Right lobe of liver (tissue), 4 donors: ENCODE data around the gene RPS6KA2.

Source experiments
- CTCF ChIP-seq, 4 donors: fragments of 200-600 bp in 3 of 4; fragments of 450-650 bp in 1 of 4; IDR thresholded peaks; one replicate each; pipeline versions ENCODE4 v1.5.1 to v1.8.0; 2016 to 2022; ENCODE audit warnings: antibody characterized with exemption in 4 of 4, mild to moderate bottlenecking in 2 of 4
- POLR2A ChIP-seq: fragments of 450-650 bp; IDR thresholded peaks from one replicate; pipeline ENCODE4 v1.6.1; 2017; ENCODE audit warnings: antibody characterized with exemption, mild to moderate bottlenecking
- donor health status: DM: no; HTN: no; CAD: no.
- donor health status: DM: no; HTN: no; CAD: no.
- donor health status: DM: no; HTN: yes; CAD: no.

DNA sequence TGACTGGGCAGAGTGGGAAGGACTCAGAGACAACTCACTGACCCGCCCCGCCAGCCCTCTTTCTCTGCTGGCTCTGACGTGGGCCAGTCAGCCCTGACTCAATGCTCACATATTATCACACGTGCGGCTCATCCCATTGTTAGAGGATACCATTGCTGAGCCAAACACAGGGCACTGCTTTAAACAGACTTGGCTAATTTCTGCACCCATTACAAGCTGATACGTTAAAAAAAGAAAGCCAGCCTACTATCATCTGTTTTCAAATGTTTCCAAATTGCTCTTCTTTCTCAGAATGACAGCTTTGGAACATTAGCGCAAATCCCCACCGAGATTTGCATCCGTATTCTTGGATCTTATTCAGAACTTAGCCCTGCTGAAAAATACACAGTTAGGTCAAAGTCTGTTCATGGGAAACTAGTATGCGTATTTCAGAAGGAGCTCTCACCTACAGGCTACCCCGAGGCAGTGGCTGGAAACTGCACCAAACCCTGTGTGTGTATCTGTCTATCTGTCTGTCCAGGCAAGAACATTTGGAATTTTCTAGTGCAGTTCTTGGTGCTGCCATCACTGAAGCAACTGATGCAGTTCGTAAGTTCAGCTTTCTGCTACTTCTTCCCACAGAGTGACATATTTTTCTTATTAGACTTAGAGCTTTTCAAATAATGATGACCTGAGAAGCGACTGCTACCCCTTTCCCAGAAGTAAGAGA, 73.3 kb downstream of the RPS6KA2 start:
- TF ChIP-seq CTCF (IDR thresholded peaks at IDR 0.05) (no peak), POLR2A (no peak)
